Middle frontal gyrus (tissue), 1 donor: Measurements from ENCODE around the gene ABCF1.
A peak's percentile ranks its signal among the peaks of the same experiment; 100 is the strongest.

Experiments
- DNase-seq: peaks from one replicate; pipeline ENCODE4 v3.0.0-alpha.2; 2015; ENCODE audit warnings: low spot score; ENCODE audit errors: extremely low spot score

The ABCF1 gene

GRCh38 chr6:30625511-30625910, 54.3 kb downstream of the ABCF1 start:
- DNase-seq = no peak

- peak; percentile 83 for DNase-seq
Measured at GRCh38 chr6:30626484-30627366, 55.5 kb downstream of the ABCF1 start, which contains the start of gene ATAT1. Gene ATAT1 (plus strand): TSS chr6:30626874.

- no peak for DNase-seq
Measured at GRCh38 chr6:30635834-30636233, 64.6 kb downstream of the ABCF1 start.

- DNase-seq = no peak
Measured at GRCh38 chr6:30640481-30640880, 69.2 kb downstream of the ABCF1 start.

- DNase-seq = no peak
Measured at GRCh38 chr6:30641048-30641447, 69.8 kb downstream of the ABCF1 start.
